Gastroesophageal sphincter (tissue), 4 donors: ENCODE results near the gene BRINP1. TPM values are rescaled to one million over a fixed set of nuclear protein-coding genes. Genes with fewer than 3 reads are reported as not detected.
A peak's percentile ranks its signal among the peaks of the same experiment; 100 is the strongest.

Experiments
- ATAC-seq: fragments of 150-250 bp; one replicate; pipeline ENCODE4 v1.9.1; 2016; ENCODE audit warnings: mild to moderate bottlenecking, moderate library complexity
- H3K27ac ChIP-seq, 4 donors: fragments of 200-600 bp; sonication (generic) in 3 of 4; 1 replicate in 3 of 4; 2 replicates in 1 of 4; pipeline ENCODE4 v1.5.1; 2016 to 2019
- H3K27me3 ChIP-seq: fragments of 200-600 bp; sonication (generic); one replicate; pipeline ENCODE4 v1.5.1; 2019
- H3K36me3 ChIP-seq, 2 donors: fragments of 200-600 bp; sonication (generic); one replicate each; pipeline ENCODE4 v1.5.1; 2019; ENCODE audit warnings: control low read depth in 1 of 2
- H3K4me1 ChIP-seq, 3 donors: fragments of 200-600 bp; sonication (generic); 1 replicate in 2 of 3; 2 replicates in 1 of 3; pipeline ENCODE4 v1.5.1; 2016 to 2019; ENCODE audit warnings: control low read depth in 2 of 3
- H3K4me3 ChIP-seq, 2 donors: fragments of 200-600 bp; sonication (generic); one replicate each; pipeline ENCODE4 v1.5.1; 2019; ENCODE audit warnings: mild to moderate bottlenecking in 1 of 2, moderate library complexity in 1 of 2
- H3K9me3 ChIP-seq, 3 donors: fragments of 200-600 bp; sonication (generic); one replicate each; pipeline ENCODE4 v1.5.1; 2017 to 2019; ENCODE audit warnings: control low read depth in 2 of 3
- CTCF ChIP-seq, 4 experiments: fragments of 200-600 bp in 2 of 4; fragments of 450-650 bp in 2 of 4; sonication (generic) in 1 of 4; IDR thresholded peaks; one replicate each; pipeline ENCODE4 v1.5.1; 2017 to 2019; ENCODE audit warnings: antibody characterized with exemption in 4 of 4, mild to moderate bottlenecking in 2 of 4, moderate library complexity in 2 of 4
- EP300 ChIP-seq: sonication (generic); formaldehyde crosslinking; IDR thresholded peaks from one replicate; pipeline ENCODE4 v1.6.1; 2017; ENCODE audit warnings: antibody characterized with exemption, mild to moderate bottlenecking
- POLR2A ChIP-seq, 2 donors: fragments of 450-650 bp; IDR thresholded peaks; one replicate each; pipeline ENCODE4 v1.6.1; 2017; ENCODE audit warnings: antibody characterized with exemption in 2 of 2, mild to moderate bottlenecking in 2 of 2, moderate library complexity in 1 of 2
- POLR2AphosphoS5 ChIP-seq: sonication (generic); formaldehyde crosslinking; IDR thresholded peaks from one replicate; pipeline ENCODE4 v1.6.1; 2017; ENCODE audit warnings: antibody characterized with exemption
- WGBS, 2 donors: methylation state at CpG; one replicate each; pipeline ENCODE4 v1.1.5; 2018; ENCODE audit warnings: low coverage in 1 of 2; 5-methylcytosine and 5-hydroxymethylcytosine counted together
- total RNA-seq, 4 donors: library from RNA; depleted of rRNA; stranded (reverse); fragments of >200 nt; gene quantifications; one replicate each; pipeline ENCODE4 v1.1.0, GENCODE V29; 2016

Gene BRINP1
- total RNA-seq, 4 donors from 2014 or later, result 0.27 TPM; not detected in 3

- Histone ChIP-seq H3K27me3 (no peaks in the 10 kb centered on the region), H3K27ac (no peak overlapping the region)
Observed at GRCh38 chr9:119298076-119298853, 71.0 kb downstream of the BRINP1 start.

GRCh38 chr9:119291554-119291953 is 77.7 kb downstream of the BRINP1 start:
- no CpG with 5 or more reads among the region's 1 CpG for WGBS, 2 donors
- Histone ChIP-seq H3K36me3 (no peaks in the 10 kb centered on the region), H3K27me3 (peaks cover 6% of the 10 kb centered on the region), H3K27ac (no peak overlapping the region), H3K4me3 (no peak overlapping the region), H3K9me3 (no peaks in the 10 kb centered on the region), H3K4me1 (no peaks in the 10 kb centered on the region)
- TF ChIP-seq POLR2A (IDR thresholded peaks at IDR 0.05) (no peak), POLR2AphosphoS5 (no peak), CTCF (IDR thresholded peaks at IDR 0.05) (no peak), EP300 (no peak)
- ATAC-seq, result no peak

More at GRCh38 chr9:119298076-119298853, 71.0 kb downstream of the BRINP1 start:
- ATAC-seq, result no peak
- Histone ChIP-seq H3K9me3 (no peaks in the 10 kb centered on the region), H3K36me3 (no peaks in the 10 kb centered on the region), H3K4me3 (no peak overlapping the region), H3K4me1 (no peaks in the 10 kb centered on the region)
- TF ChIP-seq CTCF (IDR thresholded peaks at IDR 0.05), result no peak
- no peak for TF ChIP-seq POLR2A (IDR thresholded peaks at IDR 0.05)
- TF ChIP-seq POLR2AphosphoS5, result no peak
- no peak for TF ChIP-seq EP300
- WGBS, 2 donors, result 52 to 67% methylated on average over 2 to 3 of the region's 3 CpGs

GRCh38 chr9:119289740-119290433 is 79.3 kb downstream of the BRINP1 start:
- no peaks in the 10 kb centered on the region for H3K9me3 ChIP-seq
- TF ChIP-seq POLR2AphosphoS5 (no peak), CTCF (IDR thresholded peaks at IDR 0.05) (peak; percentile 75 to 83 (median 79))
- no peak overlapping the region for H3K27ac ChIP-seq
- no peak overlapping the region for H3K4me3 ChIP-seq
- ATAC-seq, result no peak
- no peaks in the 10 kb centered on the region for H3K36me3 ChIP-seq
- 5 to 11% methylated on average over 3 of the region's 3 CpGs for WGBS, 2 donors
- no peaks in the 10 kb centered on the region for H3K4me1 ChIP-seq
- peaks cover 10% of the 10 kb centered on the region for H3K27me3 ChIP-seq

GRCh38 chr9:119284587-119285337 is 84.5 kb downstream of the BRINP1 start:
- Histone ChIP-seq H3K36me3 (no peaks in the 10 kb centered on the region), H3K27ac (no peak overlapping the region), H3K9me3 (no peaks in the 10 kb centered on the region), H3K4me3 (no peak overlapping the region), H3K4me1 (peaks cover 0 to 7% (median 0%) of the 10 kb centered on the region in 3 donors), H3K27me3 (peaks cover 36% of the 10 kb centered on the region)
- no peak for ATAC-seq
- WGBS, 2 donors, result 49 to 52% methylated on average over 11 to 12 of the region's 12 CpGs
- TF ChIP-seq POLR2A (IDR thresholded peaks at IDR 0.05) (no peak), EP300 (no peak), POLR2AphosphoS5 (no peak), CTCF (IDR thresholded peaks at IDR 0.05) (no peak)
